Tibial nerve (tissue), 3 donors: ENCODE results near the gene ID4.

Experiments used
- POLR2A ChIP-seq, 2 donors: fragments of 450-650 bp; IDR thresholded peaks; one replicate each; pipeline ENCODE4 v1.6.1; 2017; ENCODE audit warnings: antibody characterized with exemption in 2 of 2, mild to moderate bottlenecking in 2 of 2, moderate library complexity in 2 of 2
- TF ChIP-seq, protein P1 (sequence below), 5 experiments: fragments of 200-600 bp in 3 of 5; fragments of 450-650 bp in 2 of 5; sonication (generic) in 3 of 5; IDR thresholded peaks; one replicate each; pipeline ENCODE4 v1.5.1; 2016 to 2019; ENCODE audit warnings: antibody characterized with exemption in 5 of 5, mild to moderate bottlenecking in 3 of 5, moderate library complexity in 2 of 5

DNA sequence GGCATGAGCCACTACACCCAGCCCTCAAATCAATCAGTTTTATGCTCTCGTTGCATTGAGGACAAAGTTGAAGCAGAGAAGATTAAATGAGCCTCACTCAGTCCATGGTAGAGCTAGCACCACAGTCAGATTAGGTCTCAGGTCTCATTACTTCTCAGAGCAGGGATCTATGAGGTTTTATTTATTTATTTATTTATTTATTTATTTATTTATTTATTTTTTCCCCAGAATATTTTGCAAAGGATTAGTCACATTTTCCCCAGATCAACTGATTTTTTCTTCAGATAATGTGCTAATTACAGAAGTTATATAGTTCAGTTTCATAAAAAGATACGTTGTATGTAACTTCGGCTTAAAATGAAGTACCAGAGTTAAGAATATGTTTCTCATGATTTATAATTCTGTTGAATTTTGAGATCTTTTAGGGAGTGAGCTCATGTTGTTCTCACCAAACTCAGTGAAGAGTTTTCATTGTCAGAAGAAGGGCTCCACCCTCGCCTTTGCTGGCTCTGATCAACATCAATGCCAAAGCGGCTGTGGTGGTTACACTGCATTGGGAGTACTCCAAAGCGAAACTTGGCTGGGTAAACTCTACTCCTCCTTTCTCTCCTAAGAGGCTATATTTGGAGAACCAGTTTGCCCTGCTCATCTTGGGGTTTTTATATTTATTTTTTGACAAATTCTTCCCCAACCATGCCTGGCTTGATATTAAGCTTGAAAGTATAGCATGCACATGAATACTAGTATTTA, 12.9 kb upstream of the ID4 start:
- TF ChIP-seq, protein P1, sequence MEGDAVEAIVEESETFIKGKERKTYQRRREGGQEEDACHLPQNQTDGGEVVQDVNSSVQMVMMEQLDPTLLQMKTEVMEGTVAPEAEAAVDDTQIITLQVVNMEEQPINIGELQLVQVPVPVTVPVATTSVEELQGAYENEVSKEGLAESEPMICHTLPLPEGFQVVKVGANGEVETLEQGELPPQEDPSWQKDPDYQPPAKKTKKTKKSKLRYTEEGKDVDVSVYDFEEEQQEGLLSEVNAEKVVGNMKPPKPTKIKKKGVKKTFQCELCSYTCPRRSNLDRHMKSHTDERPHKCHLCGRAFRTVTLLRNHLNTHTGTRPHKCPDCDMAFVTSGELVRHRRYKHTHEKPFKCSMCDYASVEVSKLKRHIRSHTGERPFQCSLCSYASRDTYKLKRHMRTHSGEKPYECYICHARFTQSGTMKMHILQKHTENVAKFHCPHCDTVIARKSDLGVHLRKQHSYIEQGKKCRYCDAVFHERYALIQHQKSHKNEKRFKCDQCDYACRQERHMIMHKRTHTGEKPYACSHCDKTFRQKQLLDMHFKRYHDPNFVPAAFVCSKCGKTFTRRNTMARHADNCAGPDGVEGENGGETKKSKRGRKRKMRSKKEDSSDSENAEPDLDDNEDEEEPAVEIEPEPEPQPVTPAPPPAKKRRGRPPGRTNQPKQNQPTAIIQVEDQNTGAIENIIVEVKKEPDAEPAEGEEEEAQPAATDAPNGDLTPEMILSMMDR (IDR thresholded peaks at IDR 0.05): no peak
- TF ChIP-seq POLR2A (IDR thresholded peaks at IDR 0.05): no peak
